Measurements from ENCODE around the gene OTUD5.
"Not testable (repeated sequence)": the region's sequence is repeated elsewhere in the genome, so short reads cannot be mapped to it uniquely, and the experiment has no call there.

The OTUD5 gene

GRCh38 chrX:48890296-48890925, 67.0 kb downstream of the OTUD5 start:
- no peak for DNase-seq (ENCODE audit: low spot score)

GRCh38 chrX:48886586-48886985, 70.8 kb downstream of the OTUD5 start:
- not testable (repeated sequence) for DNase-seq (ENCODE audit: low spot score)

DNA sequence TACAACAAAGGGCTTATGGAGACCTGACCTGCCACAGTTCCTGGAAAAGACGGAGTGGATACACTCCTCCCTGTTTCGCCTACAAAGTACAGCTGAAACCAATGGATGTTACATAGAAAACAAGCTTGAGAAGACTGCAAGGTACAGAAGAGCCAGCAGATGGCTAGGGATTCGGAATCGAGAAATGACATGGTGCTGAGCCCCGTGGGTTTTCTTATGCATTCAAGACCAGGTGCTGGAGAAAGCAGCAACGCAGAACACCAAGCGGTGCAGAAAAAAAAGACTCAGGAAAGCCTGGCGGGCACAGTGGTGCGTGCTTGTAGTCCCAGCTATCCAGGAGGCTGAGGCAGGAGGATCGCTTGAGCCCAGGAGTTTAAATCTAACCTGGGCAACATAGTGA, 73.7 kb downstream of the OTUD5 start:
- DNase-seq (ENCODE audit: low spot score), result no peak

DNA sequence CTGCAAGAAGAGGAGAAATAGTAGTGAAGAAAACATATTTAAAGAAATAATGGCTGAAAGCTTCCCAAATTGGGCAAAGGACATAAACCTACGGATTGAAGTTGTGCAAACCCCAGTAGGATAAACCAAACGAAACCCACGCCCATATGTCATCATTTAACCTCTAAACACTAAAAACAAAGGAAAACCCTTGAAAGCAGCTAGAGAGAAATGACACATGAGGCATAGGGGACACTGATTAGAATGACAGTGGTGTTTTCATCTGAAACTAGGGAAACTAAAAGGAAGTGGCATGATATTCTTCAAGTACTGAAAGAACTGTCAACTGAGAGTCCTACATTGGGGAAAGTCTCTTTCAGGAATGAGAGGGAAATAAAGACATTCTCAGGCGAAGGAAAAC, 80.5 kb downstream of the OTUD5 start:
- DNase-seq (ENCODE audit: low spot score), result not testable (repeated sequence)
